HCT116 (cell line): ENCODE data around the gene DVL1. TPM values are rescaled to one million over a fixed set of nuclear protein-coding genes. Genes with fewer than 3 reads are reported as not detected.

ENCODE experiments used
- CBX3 ChIP-seq: IDR thresholded peaks from 2 replicates; pipeline ENCODE4 v1.6.1; 2012; ENCODE audit warnings: low read depth
- EGR1 ChIP-seq: IDR thresholded peaks from 2 replicates; pipeline ENCODE4 v1.6.1; 2012; ENCODE audit warnings: low read depth
- JUND ChIP-seq: IDR thresholded peaks from 2 replicates; pipeline ENCODE4 v1.6.1; 2012
- POLR2A ChIP-seq: IDR thresholded peaks from 2 replicates; pipeline ENCODE4 v1.7.0; 2011; ENCODE audit warnings: borderline replicate concordance; ENCODE audit not compliant: insufficient read depth, insufficient read length; ENCODE audit errors: extremely low read depth
- POLR2AphosphoS5 ChIP-seq: IDR thresholded peaks from 2 replicates; pipeline ENCODE4 v1.6.1; 2011; ENCODE audit warnings: mild to moderate bottlenecking, low read depth, low read length, moderate library complexity
- RAD21 ChIP-seq: IDR thresholded peaks from 2 replicates; pipeline ENCODE4 v1.6.1; 2012; ENCODE audit warnings: low read depth, mild to moderate bottlenecking
- REST ChIP-seq: IDR thresholded peaks from 2 replicates; pipeline ENCODE4 v1.6.1; 2012; ENCODE audit warnings: low read depth
- SP1 ChIP-seq: IDR thresholded peaks from 2 replicates; pipeline ENCODE4 v1.6.1; 2012; ENCODE audit warnings: low read depth
- YY1 ChIP-seq: IDR thresholded peaks from 2 replicates; pipeline ENCODE4 v1.6.1; 2011; ENCODE audit warnings: low read length, low read depth, moderate library complexity, mild to moderate bottlenecking; ENCODE audit not compliant: insufficient replicate concordance; ENCODE audit errors: extremely low read depth
- total RNA-seq: library from RNA; stranded (reverse); gene quantifications from one replicate; pipeline ENCODE4 v1.2.1, GENCODE V29; 2021; ENCODE audit not compliant: unreplicated experiment
- TF ChIP-seq, protein P1 (sequence below): IDR thresholded peaks from 2 replicates; pipeline ENCODE4 v1.6.1; 2011; ENCODE audit warnings: mild to moderate bottlenecking, low read length, moderate library complexity; ENCODE audit not compliant: insufficient replicate concordance; ENCODE audit errors: extremely low read depth

DVL1 gene
- total RNA-seq, 1 experiment from 2014 or later = 160 TPM

GRCh38 chr1:1324524-1325287 lies 24.5 kb downstream of the DVL1 start, which contains the start of the genes CPTP and INTS11 (continued):
- TF ChIP-seq, protein P1, sequence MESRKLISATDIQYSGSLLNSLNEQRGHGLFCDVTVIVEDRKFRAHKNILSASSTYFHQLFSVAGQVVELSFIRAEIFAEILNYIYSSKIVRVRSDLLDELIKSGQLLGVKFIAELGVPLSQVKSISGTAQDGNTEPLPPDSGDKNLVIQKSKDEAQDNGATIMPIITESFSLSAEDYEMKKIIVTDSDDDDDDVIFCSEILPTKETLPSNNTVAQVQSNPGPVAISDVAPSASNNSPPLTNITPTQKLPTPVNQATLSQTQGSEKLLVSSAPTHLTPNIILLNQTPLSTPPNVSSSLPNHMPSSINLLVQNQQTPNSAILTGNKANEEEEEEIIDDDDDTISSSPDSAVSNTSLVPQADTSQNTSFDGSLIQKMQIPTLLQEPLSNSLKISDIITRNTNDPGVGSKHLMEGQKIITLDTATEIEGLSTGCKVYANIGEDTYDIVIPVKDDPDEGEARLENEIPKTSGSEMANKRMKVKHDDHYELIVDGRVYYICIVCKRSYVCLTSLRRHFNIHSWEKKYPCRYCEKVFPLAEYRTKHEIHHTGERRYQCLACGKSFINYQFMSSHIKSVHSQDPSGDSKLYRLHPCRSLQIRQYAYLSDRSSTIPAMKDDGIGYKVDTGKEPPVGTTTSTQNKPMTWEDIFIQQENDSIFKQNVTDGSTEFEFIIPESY = no peak
- TF ChIP-seq REST = no peak
- TF ChIP-seq CBX3 = no peak
- TF ChIP-seq POLR2A = peak; percentile 56
- TF ChIP-seq YY1 = no peak
- no peak for TF ChIP-seq JUND
- no peak for TF ChIP-seq RAD21
- TF ChIP-seq SP1 = peak; percentile 76
- no peak for TF ChIP-seq EGR1
- peak; percentile 90 for TF ChIP-seq POLR2AphosphoS5
